Regular cardiac myocyte (primary cell): Measurements from ENCODE around the gene KCTD14. TPM values are rescaled to one million over a fixed set of nuclear protein-coding genes. Genes with fewer than 3 reads are reported as not detected.

Experiments used
- total RNA-seq: library from RNA; depleted of rRNA; stranded (reverse); fragments of >200 nt; gene quantifications from 2 replicates; pipeline ENCODE4 v1.2.3, GENCODE V29; 2014

Gene KCTD14, protein sequence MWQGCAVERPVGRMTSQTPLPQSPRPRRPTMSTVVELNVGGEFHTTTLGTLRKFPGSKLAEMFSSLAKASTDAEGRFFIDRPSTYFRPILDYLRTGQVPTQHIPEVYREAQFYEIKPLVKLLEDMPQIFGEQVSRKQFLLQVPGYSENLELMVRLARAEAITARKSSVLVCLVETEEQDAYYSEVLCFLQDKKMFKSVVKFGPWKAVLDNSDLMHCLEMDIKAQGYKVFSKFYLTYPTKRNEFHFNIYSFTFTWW
- total RNA-seq = 0.56 and 1.9 TPM in 2 replicates

DNA sequence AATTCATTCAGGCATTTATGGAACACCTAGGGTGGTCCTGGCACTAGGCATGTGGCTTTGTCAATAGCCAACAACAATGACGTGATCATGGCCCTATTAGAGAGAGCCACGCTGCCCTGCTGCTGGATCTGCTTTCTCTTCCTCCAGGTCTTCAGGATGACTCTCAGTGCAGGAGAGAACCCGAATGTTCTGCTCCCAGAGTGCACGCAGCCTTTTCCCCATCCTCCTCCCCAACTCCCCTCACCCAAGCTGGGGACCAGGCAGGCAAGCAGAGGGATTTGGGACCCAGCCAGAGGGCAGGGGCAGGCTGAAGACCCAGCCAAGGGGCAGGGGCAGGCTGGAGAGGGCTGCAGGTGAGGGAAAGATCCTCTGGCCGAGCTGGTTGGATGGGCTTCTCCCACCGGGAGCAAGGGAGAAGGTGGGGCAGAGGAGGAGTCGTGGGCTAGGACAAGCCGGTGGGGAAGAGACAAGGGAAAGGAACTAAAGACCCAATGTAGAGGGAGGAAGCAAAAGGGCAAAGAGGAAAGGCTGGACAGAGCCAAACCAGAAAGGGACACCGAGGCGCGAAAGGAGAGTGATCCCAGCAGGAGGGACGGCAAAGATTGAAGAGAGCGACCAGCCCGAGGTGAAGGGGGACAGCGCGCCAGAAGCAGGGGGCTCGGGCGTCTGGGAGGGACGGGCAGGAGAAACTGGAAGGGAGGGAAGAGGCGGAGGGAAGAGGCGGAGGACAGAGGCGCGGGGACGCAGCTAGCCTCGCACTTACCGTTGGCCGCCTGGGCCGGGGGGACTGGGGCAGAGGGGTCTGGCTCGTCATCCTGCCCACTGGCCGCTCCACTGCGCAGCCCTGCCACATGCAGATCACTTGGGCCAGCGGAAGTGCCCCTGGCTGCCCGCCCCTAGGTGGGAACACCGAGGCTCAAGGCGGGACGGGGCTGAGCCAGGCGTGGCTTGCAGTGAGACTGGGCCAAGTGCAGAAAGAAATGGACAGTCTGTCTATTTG is at the start of gene KCTD14:
Gene KCTD14, minus strand, starts transcription at position 880 of the 1,000 bp plus-strand sequence. Its CDS starts 27 bp downstream, at position 853.

DNA sequence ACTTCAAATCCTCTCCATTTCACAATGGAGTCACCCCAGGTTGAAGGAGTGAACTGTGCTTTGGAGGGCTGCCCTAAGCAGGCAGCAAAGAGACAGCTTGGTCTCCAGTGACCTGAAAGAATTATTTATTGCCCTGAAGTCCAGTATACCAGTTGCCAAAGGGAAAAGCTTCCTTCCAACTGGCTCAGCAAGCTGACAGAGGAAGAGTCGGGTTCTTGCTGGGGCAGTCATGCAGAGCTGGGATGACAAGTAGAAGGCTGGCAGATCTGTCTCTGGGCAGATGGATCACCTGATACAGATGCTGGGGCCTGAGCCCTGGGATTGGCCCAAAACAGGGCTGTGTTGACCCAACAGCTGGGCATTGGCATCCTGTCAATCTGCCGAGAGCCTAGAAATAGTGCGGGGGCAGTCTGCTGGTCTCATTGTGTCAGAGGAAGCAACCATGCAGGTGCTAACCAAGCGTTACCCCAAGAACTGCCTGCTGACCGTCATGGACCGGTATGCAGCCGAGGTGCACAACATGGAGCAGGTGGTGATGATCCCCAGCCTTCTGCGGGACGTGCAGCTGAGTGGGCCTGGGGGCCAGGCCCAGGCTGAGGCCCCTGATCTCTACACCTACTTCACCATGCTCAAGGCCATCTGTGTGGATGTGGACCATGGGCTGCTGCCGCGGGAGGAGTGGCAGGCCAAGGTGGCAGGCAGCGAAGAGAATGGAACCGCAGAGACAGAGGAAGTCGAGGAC is 40.5 kb upstream of the KCTD14 start, which contains the start of gene THRSP:
Gene THRSP, plus strand, starts transcription at position 422 of the 742 bp plus-strand sequence. Its CDS starts 21 bp downstream, at position 443.

DNA sequence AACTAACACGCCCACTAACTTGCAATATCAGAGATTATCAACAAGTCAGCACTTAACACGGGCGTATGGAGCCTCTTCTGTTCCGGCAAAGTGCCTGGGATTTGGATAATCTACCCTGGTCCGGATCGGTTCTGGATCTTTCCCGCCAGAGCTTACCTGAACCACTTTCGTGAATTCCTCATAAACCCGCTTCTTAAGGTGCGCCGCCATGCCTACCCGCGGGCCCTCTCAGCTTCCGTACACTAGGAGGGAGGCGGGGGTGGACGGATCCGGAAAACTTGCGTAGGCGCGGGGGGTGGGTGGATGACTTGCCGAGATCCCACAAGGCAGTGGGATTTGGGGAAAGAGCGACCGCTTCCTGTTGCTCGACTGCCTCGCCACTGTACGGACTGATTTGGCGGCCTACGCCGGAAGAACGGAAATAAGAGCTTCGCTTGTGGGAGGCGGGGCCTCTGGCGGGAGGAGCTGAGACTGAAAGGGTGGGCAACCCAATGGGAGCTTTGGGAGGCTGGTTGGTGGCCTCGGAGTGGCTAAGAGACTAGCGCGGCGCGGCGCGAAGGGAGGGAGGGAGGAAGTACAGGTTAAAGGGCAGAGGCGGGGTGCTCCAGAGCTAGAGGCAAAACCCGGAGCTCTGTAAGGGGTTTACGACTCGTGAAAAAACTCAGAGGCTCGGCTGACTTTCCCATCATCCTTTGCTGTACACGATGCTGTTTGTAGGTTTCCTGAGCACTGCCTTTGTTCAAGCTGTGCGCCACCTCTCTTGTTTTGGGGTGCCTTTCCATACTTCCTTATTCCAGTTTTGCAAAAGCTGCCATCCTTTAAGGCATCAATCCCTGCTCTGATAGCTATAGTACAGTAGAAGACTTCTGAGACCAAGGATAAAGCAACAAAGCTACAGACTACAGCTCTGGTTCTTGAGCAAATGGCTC is 28.4 kb downstream of the KCTD14 start, which contains the start of gene INTS4:
Gene INTS4, minus strand, starts transcription at position 235 of the 929 bp plus-strand sequence. Its CDS starts 25 bp downstream, at position 210.

Other genes starting within 250 kb of the KCTD14 start
- 51.6 and 57.5 TPM in 2 replicates for gene RSF1, start 202.6 kb downstream of the KCTD14 start, total RNA-seq
- gene AAMDC, start 202.1 kb downstream of the KCTD14 start, total RNA-seq = 37.8 and 42.9 TPM in 2 replicates
- gene INTS4, start 28.6 kb downstream of the KCTD14 start, total RNA-seq = 37.2 and 41.4 TPM in 2 replicates
- gene THRSP, start 40.6 kb upstream of the KCTD14 start, total RNA-seq = not detected in 2 replicates
- 104 and 109 TPM in 2 replicates for gene NDUFC2, start 56.6 kb upstream of the KCTD14 start, total RNA-seq
- gene ALG8, start 116.3 kb upstream of the KCTD14 start, total RNA-seq = 32.1 and 34.9 TPM in 2 replicates
- 6.9 and 8.5 TPM in 2 replicates for gene KCTD21, start 165.3 kb upstream of the KCTD14 start, total RNA-seq
- gene USP35, start 165.6 kb upstream of the KCTD14 start, total RNA-seq = 8.8 and 16.1 TPM in 2 replicates